Glutamatergic neuron (in vitro differentiated cells): Measurements from ENCODE around the gene S1PR5. TPM values are rescaled to one million over a fixed set of nuclear protein-coding genes. Genes with fewer than 3 reads are reported as not detected.

Source experiments
- DNase-seq: peaks from one replicate; pipeline ENCODE4 v3.0.0; 2022
- H3K27ac Mint-ChIP-seq: one replicate; pipeline ENCODE4 v1.8.0; 2020; ENCODE audit warnings: mild to moderate bottlenecking, mixed read lengths, inconsistent platforms; ENCODE audit not compliant: unreplicated experiment
- H3K27me3 Mint-ChIP-seq: one replicate; pipeline ENCODE4 v1.8.0; 2020; ENCODE audit warnings: mild to moderate bottlenecking, moderate library complexity, mixed read lengths, inconsistent platforms; ENCODE audit not compliant: unreplicated experiment
- H3K36me3 Mint-ChIP-seq: one replicate; pipeline ENCODE4 v1.8.0; 2020; ENCODE audit warnings: mild to moderate bottlenecking, mixed read lengths, inconsistent platforms; ENCODE audit not compliant: unreplicated experiment
- H3K4me1 Mint-ChIP-seq: one replicate; pipeline ENCODE4 v1.8.0; 2020; ENCODE audit warnings: mild to moderate bottlenecking, low read depth, mixed read lengths, inconsistent platforms; ENCODE audit not compliant: unreplicated experiment
- H3K4me3 Mint-ChIP-seq: one replicate; pipeline ENCODE4 v1.8.0; 2020; ENCODE audit warnings: mild to moderate bottlenecking, mixed read lengths, inconsistent platforms; ENCODE audit not compliant: unreplicated experiment
- H3K9me3 Mint-ChIP-seq: one replicate; pipeline ENCODE4 v1.8.0; 2020; ENCODE audit warnings: mild to moderate bottlenecking, moderate library complexity, mixed read lengths, inconsistent platforms; ENCODE audit not compliant: unreplicated experiment
- total RNA-seq: library from RNA; stranded (reverse); fragmentation: NEBNext Ultra II Directional; extraction: Animal tissue kit (Norgen Biotek cat#: 25700); gene quantifications from one replicate; pipeline ENCODE4 v1.2.1, GENCODE V29; 2021; ENCODE audit not compliant: unreplicated experiment
- TF ChIP-seq, protein P1 (sequence below): fragments of 200-600 bp; sonication (generic); IDR thresholded peaks from one replicate; pipeline ENCODE4 v1.5.0; 2021; ENCODE audit not compliant: partially characterized antibody, unreplicated experiment

S1PR5 gene
- total RNA-seq, 1 donor from 2014 or later, result not detected

DNA sequence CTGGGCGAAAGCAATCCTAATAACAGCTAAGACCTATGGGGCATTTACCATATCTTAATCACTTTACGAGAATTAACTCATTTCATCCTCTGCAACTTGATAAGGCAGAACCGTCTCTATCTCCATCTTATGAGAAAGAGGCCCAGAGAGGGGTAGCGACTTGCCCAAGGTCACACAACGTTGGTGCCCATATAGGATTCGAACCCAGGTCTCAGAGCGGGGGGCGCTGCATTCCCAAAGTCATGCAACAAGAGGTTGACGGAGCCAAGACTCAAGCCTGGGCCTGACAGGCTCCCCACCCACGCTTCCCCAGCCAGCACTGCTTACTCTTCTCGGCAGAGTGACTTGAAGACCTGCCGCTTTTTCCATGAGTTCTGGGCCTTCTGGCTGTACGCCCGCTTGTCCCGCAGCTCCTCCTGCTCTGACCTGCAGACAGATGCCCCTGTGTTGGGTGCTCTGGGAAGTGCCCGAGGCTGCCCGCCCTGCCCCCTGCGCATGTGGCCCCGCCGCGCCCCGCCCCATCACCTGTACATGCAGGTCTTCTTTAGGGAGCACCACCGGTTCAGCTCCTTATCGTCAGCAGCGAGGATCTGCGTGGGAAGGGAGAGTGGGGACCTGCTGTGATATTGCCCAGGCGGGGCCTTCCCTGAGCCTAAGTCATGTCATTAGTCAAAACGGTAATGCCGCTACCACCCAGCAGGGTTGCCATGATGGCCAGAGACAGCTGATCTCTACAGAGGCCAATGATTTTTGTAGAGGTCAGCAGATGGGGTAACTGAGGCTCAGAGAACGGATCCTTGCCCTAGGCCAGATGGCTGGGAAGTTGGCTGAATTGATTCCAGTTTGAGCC, 37.7 kb upstream of the S1PR5 start:
- Mint-ChIP-seq H3K27me3 (peaks cover 4% of the 10 kb centered on the region), H3K27ac (no peak overlapping the region), H3K36me3 (no peaks in the 10 kb centered on the region), H3K4me1 (no peaks in the 10 kb centered on the region), H3K4me3 (no peak overlapping the region), H3K9me3 (no peaks in the 10 kb centered on the region)
- TF ChIP-seq, protein P1, sequence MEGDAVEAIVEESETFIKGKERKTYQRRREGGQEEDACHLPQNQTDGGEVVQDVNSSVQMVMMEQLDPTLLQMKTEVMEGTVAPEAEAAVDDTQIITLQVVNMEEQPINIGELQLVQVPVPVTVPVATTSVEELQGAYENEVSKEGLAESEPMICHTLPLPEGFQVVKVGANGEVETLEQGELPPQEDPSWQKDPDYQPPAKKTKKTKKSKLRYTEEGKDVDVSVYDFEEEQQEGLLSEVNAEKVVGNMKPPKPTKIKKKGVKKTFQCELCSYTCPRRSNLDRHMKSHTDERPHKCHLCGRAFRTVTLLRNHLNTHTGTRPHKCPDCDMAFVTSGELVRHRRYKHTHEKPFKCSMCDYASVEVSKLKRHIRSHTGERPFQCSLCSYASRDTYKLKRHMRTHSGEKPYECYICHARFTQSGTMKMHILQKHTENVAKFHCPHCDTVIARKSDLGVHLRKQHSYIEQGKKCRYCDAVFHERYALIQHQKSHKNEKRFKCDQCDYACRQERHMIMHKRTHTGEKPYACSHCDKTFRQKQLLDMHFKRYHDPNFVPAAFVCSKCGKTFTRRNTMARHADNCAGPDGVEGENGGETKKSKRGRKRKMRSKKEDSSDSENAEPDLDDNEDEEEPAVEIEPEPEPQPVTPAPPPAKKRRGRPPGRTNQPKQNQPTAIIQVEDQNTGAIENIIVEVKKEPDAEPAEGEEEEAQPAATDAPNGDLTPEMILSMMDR, result peak; percentile 20
- DNase-seq, result no peak

GRCh38 chr19:10553943-10554381, 36.7 kb upstream of the S1PR5 start:
- no peak for DNase-seq
- H3K27ac Mint-ChIP-seq, result no peak overlapping the region
- H3K9me3 Mint-ChIP-seq, result no peaks in the 10 kb centered on the region
- peaks cover 2% of the 10 kb centered on the region for H3K27me3 Mint-ChIP-seq
- H3K36me3 Mint-ChIP-seq, result no peaks in the 10 kb centered on the region
- H3K4me1 Mint-ChIP-seq, result no peaks in the 10 kb centered on the region
- TF ChIP-seq, protein P1, result no peak
- no peak overlapping the region for H3K4me3 Mint-ChIP-seq

GRCh38 chr19:10553087-10553667, 35.9 kb upstream of the S1PR5 start:
- H3K4me3 Mint-ChIP-seq, result no peak overlapping the region
- DNase-seq, result no peak
- H3K9me3 Mint-ChIP-seq, result no peaks in the 10 kb centered on the region
- TF ChIP-seq, protein P1, result no peak
- H3K27ac Mint-ChIP-seq, result no peak overlapping the region
- no peaks in the 10 kb centered on the region for H3K36me3 Mint-ChIP-seq
- no peaks in the 10 kb centered on the region for H3K4me1 Mint-ChIP-seq
- peaks cover 3% of the 10 kb centered on the region for H3K27me3 Mint-ChIP-seq

DNA sequence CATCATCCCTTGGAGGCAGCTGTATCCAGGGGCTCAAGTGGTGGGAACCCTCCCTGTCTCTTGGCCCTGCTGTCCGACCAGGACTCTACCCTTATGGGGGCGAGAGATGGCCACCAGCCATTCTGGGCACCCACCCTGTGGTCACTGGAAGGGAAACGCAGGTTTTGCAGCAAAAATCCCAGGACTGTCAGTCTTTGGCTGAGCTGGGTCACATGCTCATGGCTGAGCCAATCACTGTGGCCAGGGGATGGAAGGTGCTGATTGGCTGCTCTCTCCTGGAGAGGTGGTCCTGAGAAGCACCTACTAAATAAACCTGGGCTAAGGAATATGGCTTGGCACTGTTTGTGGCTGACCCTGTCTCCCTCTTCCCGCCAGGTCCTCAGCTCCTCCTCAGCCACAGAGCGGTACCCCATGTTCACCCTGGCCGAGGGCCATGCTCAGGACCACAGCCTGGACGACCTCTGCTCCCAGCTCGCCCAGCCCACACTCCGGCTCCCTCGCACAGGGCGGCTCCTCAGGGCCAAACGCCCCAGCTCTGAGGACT, 35.3 kb upstream of the S1PR5 start:
- TF ChIP-seq, protein P1, result no peak
- H3K36me3 Mint-ChIP-seq, result no peaks in the 10 kb centered on the region
- H3K4me3 Mint-ChIP-seq, result no peak overlapping the region
- no peaks in the 10 kb centered on the region for H3K9me3 Mint-ChIP-seq
- no peak for DNase-seq
- peaks cover 1% of the 10 kb centered on the region for H3K27me3 Mint-ChIP-seq
- H3K27ac Mint-ChIP-seq, result no peak overlapping the region
- H3K4me1 Mint-ChIP-seq, result no peaks in the 10 kb centered on the region
